NCI-H1930 (cell line): Measurements from ENCODE around the gene STX16.

Experiments used
- DNase-seq, 2 experiments: peaks; one replicate each; lab custom pipeline; 2025; lab: John Stamatoyannopoulos, UW

STX16 gene

GRCh38 chr20:58710481-58711265, 59.6 kb downstream of the STX16 start:
- no peak for DNase-seq

- DNase-seq: no peak
Measured at GRCh38 chr20:58711266-58712051, 60.4 kb downstream of the STX16 start.

DNA sequence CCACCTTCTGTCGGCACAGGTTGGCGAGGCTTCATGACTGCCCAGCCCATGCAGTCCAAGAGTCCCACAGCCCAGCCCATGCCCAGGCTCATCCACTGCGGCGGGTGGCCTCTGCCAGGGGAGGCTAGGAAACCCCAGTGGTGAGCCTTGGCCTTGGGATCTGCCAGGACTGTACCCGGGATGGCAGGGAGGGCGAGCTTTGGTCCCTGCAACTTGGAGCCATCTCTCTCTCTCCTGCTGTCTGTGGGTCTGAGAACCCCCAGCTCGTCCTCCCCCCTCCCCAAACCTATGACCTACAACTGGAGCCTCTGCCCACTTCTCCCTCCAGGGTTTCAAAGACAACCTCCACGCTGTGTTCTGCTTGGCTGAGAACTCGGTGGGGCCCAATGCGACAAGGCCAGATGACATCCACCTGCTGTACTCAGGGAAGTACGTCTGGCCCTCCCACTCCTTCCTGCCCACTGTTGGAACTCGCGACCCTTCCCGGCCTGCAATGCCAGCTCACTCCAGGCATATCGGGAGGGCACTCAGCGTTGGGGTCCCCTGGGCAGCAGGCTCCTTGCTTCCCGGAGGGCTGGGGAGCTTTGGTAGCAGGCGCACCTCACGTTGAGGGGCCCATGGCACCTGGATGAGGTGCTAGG, 61.2 kb downstream of the STX16 start:
- DNase-seq: no peak

GRCh38 chr20:58712806-58713731, 62.0 kb downstream of the STX16 start:
- DNase-seq: no peak

GRCh38 chr20:58713801-58714339, 62.8 kb downstream of the STX16 start:
- no peak for DNase-seq

DNA sequence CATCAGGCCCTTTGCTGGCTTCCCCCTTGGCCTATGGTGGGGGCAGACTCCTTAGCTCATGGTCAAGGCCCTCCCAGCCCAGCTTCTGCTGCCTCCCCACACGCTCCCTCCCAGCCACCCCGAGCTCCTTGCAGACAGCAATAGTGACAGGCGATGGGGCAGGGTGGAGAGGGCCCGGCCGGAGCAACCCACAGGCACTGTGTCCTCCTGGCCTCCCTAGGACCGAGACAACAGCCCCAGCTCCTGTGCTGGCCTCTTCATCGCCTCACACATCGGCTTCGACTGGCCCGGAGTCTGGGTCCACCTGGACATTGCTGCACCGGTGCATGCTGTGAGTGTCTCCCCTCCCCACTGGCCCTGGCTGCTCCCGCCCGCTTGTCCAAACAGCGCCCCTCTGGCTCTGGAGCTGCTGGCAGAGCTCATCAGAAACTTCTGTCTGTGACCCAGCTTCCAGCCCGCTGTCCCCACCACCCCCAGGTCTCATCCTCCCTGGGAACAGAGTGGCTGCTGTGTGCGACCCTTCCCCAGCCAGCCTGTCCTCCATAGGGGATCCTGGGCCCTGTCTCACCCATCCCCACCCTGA, 63.3 kb downstream of the STX16 start:
- DNase-seq: no peak

- DNase-seq: no peak
Measured at GRCh38 chr20:58714923-58715351, 63.9 kb downstream of the STX16 start.

GRCh38 chr20:58715391-58715800, 64.3 kb downstream of the STX16 start:
- DNase-seq: no peak

DNA sequence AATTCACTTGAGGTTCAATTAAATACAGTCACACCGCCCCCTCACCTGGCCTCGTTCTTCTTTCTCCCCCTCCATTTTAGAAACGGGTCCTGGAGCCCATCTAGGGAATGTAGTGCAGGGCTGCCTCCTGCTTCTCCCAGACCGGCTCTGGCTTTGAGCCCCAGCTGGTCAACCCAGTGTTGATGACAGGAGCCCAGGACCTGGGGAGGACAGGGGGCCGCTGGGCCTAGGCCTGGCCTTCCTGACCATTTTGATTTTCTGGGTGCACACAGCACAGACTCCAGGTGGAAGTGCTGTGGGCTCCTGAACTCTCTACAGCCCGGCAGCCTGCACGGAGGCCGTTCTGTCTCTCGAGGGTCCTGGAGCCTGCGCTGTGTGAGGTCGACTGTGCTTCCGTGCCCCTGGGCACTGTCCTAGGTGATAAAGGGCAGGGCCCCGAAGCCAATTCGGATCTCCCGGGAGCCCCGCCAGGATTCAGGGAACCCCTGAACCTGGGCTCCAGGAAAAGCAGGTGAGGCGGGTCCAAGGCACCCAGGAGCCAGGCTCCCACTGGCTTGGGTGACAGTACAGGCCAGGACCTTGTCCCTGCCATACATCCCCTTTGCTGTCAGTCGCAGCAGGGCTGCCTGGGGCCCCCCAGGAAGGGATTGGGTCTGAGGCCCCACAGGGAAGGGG, 64.9 kb downstream of the STX16 start:
- DNase-seq: no peak

DNA sequence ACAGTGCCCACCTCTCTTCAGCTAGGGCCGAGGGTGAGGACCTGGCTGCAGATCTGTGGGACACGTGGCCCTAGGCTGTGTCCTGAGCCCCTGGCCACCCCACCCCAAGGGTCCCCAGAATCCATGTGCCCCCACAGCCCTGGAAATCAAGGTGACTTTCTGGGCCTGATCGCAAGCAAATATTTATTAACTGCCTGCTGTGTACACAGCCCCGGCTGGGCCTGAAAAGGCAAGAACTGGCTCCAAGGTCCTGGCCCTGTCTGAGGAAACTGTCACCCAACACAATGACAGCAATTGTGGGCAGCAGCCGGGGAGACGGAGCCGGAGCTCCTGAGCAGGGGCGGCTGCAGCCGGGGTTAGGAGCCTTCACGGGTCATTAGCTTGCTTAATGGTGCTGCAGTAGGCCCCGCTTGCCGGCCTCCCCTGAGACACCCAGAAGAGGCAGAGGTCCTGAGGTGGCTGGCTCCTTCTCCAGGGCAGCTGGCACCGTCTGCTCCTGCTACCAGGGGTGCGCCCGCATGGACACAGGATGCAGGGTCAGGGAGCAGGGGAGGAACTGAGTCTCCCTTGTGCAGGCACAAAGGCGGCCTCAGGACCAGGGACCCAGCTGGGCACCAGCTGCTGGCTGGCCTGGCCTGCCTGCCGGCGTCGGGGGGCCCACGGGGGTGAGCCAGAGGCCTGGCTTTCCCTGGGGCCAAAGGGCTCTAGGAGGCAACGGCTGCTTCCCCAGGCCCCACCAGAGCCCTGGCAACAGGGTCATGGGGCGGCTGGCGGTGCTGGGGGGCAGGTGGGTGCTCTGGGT, 65.6 kb downstream of the STX16 start:
- no peak for DNase-seq

DNA sequence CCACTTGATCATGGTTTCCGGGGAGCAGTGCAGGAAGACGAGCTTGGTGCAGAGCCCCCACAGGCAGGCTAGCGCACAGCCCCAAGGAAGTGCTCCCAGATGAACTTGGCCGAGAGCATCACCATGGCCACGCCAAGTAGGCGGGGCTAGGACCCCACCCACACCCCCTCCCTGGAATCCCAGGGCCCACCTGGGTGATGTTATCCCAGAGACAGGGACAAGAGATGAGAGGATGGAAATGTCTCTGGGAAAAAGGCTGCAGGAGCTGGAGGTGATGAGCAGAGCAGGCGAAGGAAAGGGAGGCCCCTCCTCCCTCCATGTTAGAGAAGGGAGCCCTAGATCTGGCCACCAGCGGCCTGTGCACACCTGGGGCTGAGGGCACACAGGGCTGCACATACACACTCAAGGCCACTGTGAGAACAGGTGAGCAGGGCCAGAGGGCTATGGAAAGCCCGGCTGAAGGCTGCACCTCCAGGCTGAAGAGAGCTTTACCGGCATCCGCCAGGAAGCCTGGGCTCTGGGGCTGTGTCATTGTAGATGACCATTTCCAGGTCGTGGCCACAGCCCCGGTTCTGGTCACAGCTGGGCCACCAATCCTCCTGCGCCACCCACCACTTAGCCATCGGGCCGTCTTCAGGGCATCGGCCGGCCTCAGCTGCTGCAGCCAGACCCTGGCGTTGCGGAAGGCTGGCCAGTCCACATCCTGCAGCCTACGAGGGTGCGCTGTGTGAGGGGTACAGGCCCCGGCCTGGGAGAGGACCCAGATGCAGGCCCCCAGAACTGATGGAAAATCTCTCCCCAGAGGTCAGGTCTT, 66.4 kb downstream of the STX16 start:
- DNase-seq: no peak

DNA sequence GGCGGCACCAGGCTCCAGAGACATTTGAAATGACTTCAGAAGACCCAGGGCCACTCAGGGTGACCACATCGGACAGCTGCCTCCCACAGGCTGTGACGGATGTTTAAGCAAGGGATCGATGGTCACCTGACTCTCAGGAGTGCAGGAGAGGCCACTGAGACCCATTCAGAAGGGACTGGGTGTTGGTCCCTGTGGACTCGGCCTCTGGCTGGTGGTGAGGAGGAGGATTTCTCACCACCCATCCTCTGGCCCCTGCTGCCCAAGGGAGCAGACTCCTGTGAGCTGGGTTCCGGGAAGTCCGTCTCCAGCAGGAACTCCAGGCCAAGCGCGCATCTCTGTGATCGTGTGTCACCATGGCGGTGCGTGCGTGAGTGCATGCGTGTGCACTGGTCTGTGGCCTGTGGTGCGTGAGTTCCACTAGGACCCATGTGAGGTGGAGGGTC, 67.1 kb downstream of the STX16 start:
- no peak for DNase-seq

DNA sequence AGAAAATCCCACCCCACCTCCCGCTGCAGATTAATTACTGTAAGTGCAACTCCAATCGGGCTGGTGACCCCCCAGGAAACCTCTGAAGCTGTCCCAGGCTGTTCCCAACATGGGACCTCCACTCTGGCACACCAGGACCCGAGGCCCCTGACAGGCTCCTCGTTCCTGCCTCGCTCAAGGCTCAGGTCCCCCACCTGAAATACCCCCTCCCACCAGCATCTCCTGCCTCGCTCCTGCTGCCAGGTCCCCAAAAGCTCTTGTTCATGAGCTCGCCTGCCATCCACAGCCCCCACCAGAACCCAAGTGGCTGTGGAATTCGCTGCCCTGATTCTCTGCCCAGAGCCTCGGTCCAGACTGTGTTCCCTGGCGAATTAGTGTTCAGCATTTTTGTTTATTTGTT, 67.6 kb downstream of the STX16 start:
- no peak for DNase-seq

DNA sequence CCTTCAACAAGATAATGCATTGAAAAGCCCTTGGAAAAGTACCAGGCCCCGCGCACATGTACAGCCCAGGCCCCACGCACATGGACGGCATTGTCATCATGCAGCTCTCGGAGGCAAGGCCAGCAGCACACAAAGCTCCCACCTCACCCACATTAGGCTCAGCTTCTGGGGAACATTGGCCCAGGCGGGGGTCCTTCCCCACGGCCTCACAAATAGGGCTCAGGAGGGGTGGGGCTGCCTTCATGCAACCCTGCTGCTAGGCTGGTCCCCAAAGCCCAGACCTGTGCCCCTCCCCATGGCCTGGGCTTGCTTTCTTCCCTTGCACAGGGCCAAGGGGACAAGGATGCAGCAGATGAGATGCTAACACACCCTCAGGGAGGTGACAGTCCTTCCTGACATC, 68.2 kb downstream of the STX16 start:
- DNase-seq: no peak

GRCh38 chr20:58719971-58720371, 68.9 kb downstream of the STX16 start:
- DNase-seq: no peak

GRCh38 chr20:58720890-58721289, 69.8 kb downstream of the STX16 start:
- DNase-seq: no peak

GRCh38 chr20:58721951-58722778, 71.1 kb downstream of the STX16 start:
- no peak for DNase-seq
